K562 (cell line): ENCODE measurements around the gene CST7. TPM values are rescaled to one million over a fixed set of nuclear protein-coding genes. Genes with fewer than 3 reads are reported as not detected.

ENCODE experiments used
- ATAC-seq: fragments of 200-7000 bp; cut with Tn5 transposase; 3 replicates; pipeline ENCODE4 v1.9.1; 2020; ENCODE audit warnings: moderate library complexity
- BruUV-seq: library from RNA; stranded (reverse); fragments of 400-500 nt; replicated peaks from 2 replicates; lab custom pipeline; 2021; lab: Mats Ljungman, UMichigan
- CTCF ChIA-PET: fragments of 300-600 bp; formaldehyde crosslinking; extraction: SDS; loops from one replicate; lab custom pipeline; 2021; ENCODE audit warnings: low intra/inter-chr PET ratio; lab: Yijun Ruan, JAX
- POLR2A ChIA-PET: fragments of 300-600, 350-650 bp; sonication (Branson Sonifier 250); formaldehyde crosslinking; extraction: SDS; loops from one replicate; lab custom pipeline; 2021; ENCODE audit warnings: antibody characterized with exemption, inconsistent platforms; lab: Yijun Ruan, JAX
- DNase-seq, 4 experiments: peaks; one replicate each; pipeline versions ENCODE4 v3.0.0 to v3.0.0-alpha.2; 2011 to 2018; ENCODE audit warnings: low spot score in 3 of 4, mixed read lengths in 3 of 4; ENCODE audit errors: extremely low read depth in 1 of 4
- FAIRE-seq: peaks from 2 replicates; lab custom pipeline; 2011; peaks lifted over from hg19 to GRCh38; lab: Jason Lieb, UNC
- H2AFZ ChIP-seq: 2 replicates; pipeline ENCODE4 v1.6.0; 2011; ENCODE audit warnings: low read depth, low read length, control low read depth, inconsistent platforms
- H3K27ac ChIP-seq: fragments of 200-600 bp; 3 replicates; pipeline ENCODE4 v1.8.0; 2011; ENCODE audit warnings: low read depth, mild to moderate bottlenecking, control low read depth, inconsistent platforms, low read length, moderate library complexity, mixed read lengths; ENCODE audit errors: extremely low read depth
- H3K27me3 ChIP-seq, 2 experiments: fragments of 300-600 bp in 1 of 2; 2 replicates in 1 of 2; 3 replicates in 1 of 2; pipeline versions ENCODE4 v1.6.0 to v1.8.0; 2011; ENCODE audit warnings: inconsistent platforms in 2 of 2, low read length in 2 of 2, mild to moderate bottlenecking in 1 of 2, mixed read lengths in 1 of 2, moderate library complexity in 1 of 2; ENCODE audit not compliant: control insufficient read depth in 2 of 2, insufficient read depth in 2 of 2
- H3K36me3 ChIP-seq: fragments of 300-600 bp; 3 replicates; pipeline ENCODE4 v1.8.0; 2011; ENCODE audit warnings: mild to moderate bottlenecking, low read length, inconsistent platforms; ENCODE audit not compliant: control insufficient read depth, insufficient read depth
- H3K4me1 ChIP-seq, 2 experiments: fragments of 200-600 bp in 1 of 2; replicated peaks in 1 of 2; 2 replicates in 1 of 2; 3 replicates in 1 of 2; pipeline versions ENCODE4 v1.5.1 to v1.8.0; 2011; ENCODE audit warnings: inconsistent platforms in 2 of 2, low read length in 2 of 2, mild to moderate bottlenecking in 1 of 2, mixed read lengths in 1 of 2, moderate library complexity in 1 of 2; ENCODE audit not compliant: control insufficient read depth in 2 of 2, insufficient read depth in 2 of 2
- H3K4me2 ChIP-seq: 2 replicates; pipeline ENCODE4 v1.6.1; 2011; ENCODE audit warnings: low read length, control low read depth, inconsistent platforms, mixed read lengths; ENCODE audit not compliant: insufficient read depth
- H3K4me3 ChIP-seq: fragments of 200-600 bp; sonication (generic), shearing (Covaris generic); 2 replicates; pipeline ENCODE4 v1.5.1; 2016; ENCODE audit warnings: control low read depth, inconsistent platforms
- H3K79me2 ChIP-seq: fragments of 200-600 bp; 3 replicates; pipeline ENCODE4 v1.8.0; 2011; ENCODE audit warnings: low read length, inconsistent platforms; ENCODE audit not compliant: control insufficient read depth, insufficient read depth
- H3K9ac ChIP-seq, 2 experiments: 2 replicates each; pipeline versions ENCODE4 v1.6.0 to v1.6.1; 2011; ENCODE audit warnings: low read depth in 2 of 2, low read length in 2 of 2, control low read depth in 1 of 2, inconsistent platforms in 1 of 2, mild to moderate bottlenecking in 1 of 2, mixed read lengths in 1 of 2; ENCODE audit not compliant: insufficient read depth in 1 of 2
- H3K9me1 ChIP-seq: one replicate; pipeline ENCODE4 v1.6.0; 2011; ENCODE audit warnings: inconsistent platforms, mild to moderate bottlenecking, low read length, moderate library complexity; ENCODE audit not compliant: control insufficient read depth, insufficient read depth
- H3K9me3 ChIP-seq: replicated peaks from 2 replicates; pipeline ENCODE4 v1.5.1; 2011; ENCODE audit warnings: low read depth, low read length, inconsistent platforms; ENCODE audit not compliant: control insufficient read depth, insufficient read depth
- H4K20me1 ChIP-seq: replicated peaks from 2 replicates; pipeline ENCODE4 v1.6.1; 2011; ENCODE audit warnings: low read length, inconsistent platforms, mixed read lengths; ENCODE audit not compliant: control insufficient read depth, insufficient read depth
- ASH1L ChIP-seq: fragments of 450-650 bp; IDR thresholded peaks from 2 replicates; pipeline ENCODE4 v1.6.1; 2018; ENCODE audit warnings: borderline replicate concordance, mild to moderate bottlenecking, low read depth; ENCODE audit not compliant: partially characterized antibody
- DEAF1 ChIP-seq: fragments of 450-650 bp; formaldehyde crosslinking; IDR thresholded peaks from 2 replicates; pipeline ENCODE4 v1.4.0; 2020; ENCODE audit warnings: mild to moderate bottlenecking, moderate library complexity
- FUS ChIP-seq: fragments of 200-400 bp; formaldehyde crosslinking; optimal IDR thresholded peaks from 2 replicates; pipeline ENCODE3; 2017; ENCODE audit warnings: low read depth, low read length
- NCOA2 ChIP-seq, 2 experiments: fragments of 450-650 bp; IDR thresholded peaks; 2 replicates each; pipeline ENCODE4 v1.6.1; 2018; ENCODE audit warnings: mild to moderate bottlenecking in 2 of 2, moderate library complexity in 1 of 2; ENCODE audit not compliant: partially characterized antibody in 2 of 2
- POLR2G ChIP-seq: fragments of 200-400 bp; formaldehyde crosslinking; IDR thresholded peaks from 2 replicates; pipeline ENCODE4 v1.6.1; 2017; ENCODE audit warnings: low read depth, mild to moderate bottlenecking, antibody characterized with exemption, low read length, moderate library complexity
- POLR3G ChIP-seq: IDR thresholded peaks from 2 replicates; pipeline ENCODE4 v1.6.1; 2011; ENCODE audit not compliant: insufficient read length, insufficient replicate concordance; ENCODE audit errors: extremely low read depth
- RBM15 ChIP-seq: fragments of 200-400 bp; formaldehyde crosslinking; IDR thresholded peaks from 2 replicates; pipeline ENCODE4 v1.6.1; 2018; ENCODE audit warnings: mild to moderate bottlenecking, low read length, moderate library complexity; ENCODE audit not compliant: insufficient read depth
- RBM22 ChIP-seq: fragments of 200-400 bp; formaldehyde crosslinking; IDR thresholded peaks from 2 replicates; pipeline ENCODE4 v1.6.1; 2018; ENCODE audit warnings: low read length, low read depth; ENCODE audit not compliant: poor library complexity, severe bottlenecking
- SAFB ChIP-seq: fragments of 200-400 bp; formaldehyde crosslinking; IDR thresholded peaks from 2 replicates; pipeline ENCODE4 v1.6.1; 2017; ENCODE audit warnings: low read depth, low read length, borderline replicate concordance
- SMAD4 ChIP-seq: fragments of 250-450 bp; sonication (Bioruptor Pico); conservative IDR thresholded peaks from 2 replicates; pipeline ENCODE4 v1.8.0; 2021; ENCODE audit warnings: inconsistent platforms, mild to moderate bottlenecking, moderate library complexity
- SNRNP70 ChIP-seq: fragments of 200-400 bp; formaldehyde crosslinking; optimal IDR thresholded peaks from 2 replicates; pipeline ENCODE3; 2017; ENCODE audit warnings: low read depth, low read length
- TCF7L2 ChIP-seq: fragments of 150-350 bp; IDR thresholded peaks from 2 replicates; pipeline ENCODE4 v1.6.1; 2016; ENCODE audit warnings: low read depth, mild to moderate bottlenecking, low read length, moderate library complexity
- ZEB2 ChIP-seq: fragments of 450-650 bp; IDR thresholded peaks from 2 replicates; pipeline ENCODE4 v1.6.1; 2016
- ZNF217 ChIP-seq: sonication (generic); formaldehyde crosslinking; IDR thresholded peaks from 2 replicates; pipeline ENCODE4 v1.8.0; 2022; ENCODE audit warnings: mild to moderate bottlenecking, missing genetic modification reagents
- WGBS: fragments of 100-300 bp; shearing (Covaris generic); methylation state at CpG from one replicate; pipeline ENCODE4 v1.1.6; 2016; ENCODE audit warnings: low coverage, mixed read lengths; ENCODE audit not compliant: insufficient coverage; ENCODE audit errors: missing lambda C conversion rate; 5-methylcytosine and 5-hydroxymethylcytosine counted together
- in situ Hi-C: fragments of 300-500 bp; cut with MboI; formaldehyde crosslinking; loops from 4 replicates; pipeline ENCODE4 v1.15.0; 2018; ENCODE audit warnings: inconsistent platforms, mixed read lengths
- intact Hi-C: fragments of 100-400 bp; cut with micrococcal nuclease; formaldehyde crosslinking; loops from 2 replicates; pipeline ENCODE4 v1.14.2; 2022
- polyA plus RNA-seq, 8 experiments: library from polyadenylated mRNA; depleted of rRNA in 4 of 8; stranded (reverse) in 5 of 8; unstranded in 3 of 8; fragments of >200 nt; fragmentation: Nextera tagmentation in 2 of 8; fragmentation: Illumina TruSeq in 1 of 8; extraction: Ambion mirVana in 2 of 8; extraction: Trizol in 1 of 8; gene quantifications; 2 replicates each; pipeline versions ENCODE4 v1.2.1 to v1.2.3, GENCODE V29; 2011 to 2014; ENCODE audit warnings: inconsistent platforms in 1 of 8, missing spikeins in 1 of 8
- total RNA-seq, 7 experiments: library from RNA; depleted of rRNA in 6 of 7; stranded (reverse); fragments of >200 nt in 6 of 7; fragmentation: Illumina TruSeq in 2 of 7; extraction: Trizol in 2 of 7; gene quantifications; 2 replicates each; pipeline versions ENCODE4 v1.2.1 to v1.2.3, GENCODE V29; 2011 to 2021; ENCODE audit warnings: low replicate concordance in 1 of 7
- TF ChIP-seq, protein P1 (sequence below), 2 experiments: fragments of 450-650 bp; conservative IDR thresholded peaks; 2 replicates each; pipeline ENCODE4 v1.6.1; 2017; ENCODE audit warnings: mild to moderate bottlenecking in 2 of 2, moderate library complexity in 2 of 2
- TF ChIP-seq, protein P2 (sequence below): fragments of 250-450 bp; sonication (Bioruptor Pico); IDR thresholded peaks from 2 replicates; pipeline ENCODE4 v1.6.1; 2021; ENCODE audit warnings: mild to moderate bottlenecking

CST7 gene
- total and polyA plus RNA-seq, 9 of the 15 experiments (the other 6 are each of a cell fraction or from before 2014, with no cell fraction given), result not detected

- Histone ChIP-seq H3K27ac (no peak overlapping the region), H3K4me1 (no peaks in the 10 kb centered on the region), H3K36me3 (peaks cover 18% of the 10 kb centered on the region; the same call in 2 of the 3 replicates), H3K9me1 (no peaks in the 10 kb centered on the region), H3K27me3 (no peaks in the 10 kb centered on the region), H3K9me3 (no peaks in the 10 kb centered on the region), H4K20me1 (no peaks in the 10 kb centered on the region), H2AFZ (no peak overlapping the region), H3K79me2 (no peaks in the 10 kb centered on the region), H3K4me2 (no peak overlapping the region), H3K4me3 (no peak overlapping the region), H3K9ac (no peak overlapping the region)
- 83% methylated on average over 1 of the region's 2 CpGs for WGBS
- CTCF ChIA-PET, result no interaction called here
- BruUV-seq, result no TSS peak
- DNase-seq, result no peak
- in situ Hi-C loops, result no loop called here
- no peak for ATAC-seq
- POLR2A ChIA-PET, result interaction anchor here (0.6 kb wide), 1 partner anchor 484 kb away, joined by 4 read pairs; no protein-coding TSS in a partner anchor
- TF ChIP-seq SMAD4 (CRISPR knock-in tag) (no peak), ASH1L (no peak), SNRNP70 (no peak), NCOA2 (IDR thresholded peaks at IDR 0.05; ENCODE audit: partially characterized antibody in 2 of 2) (no peak), SAFB (no peak), ZEB2 (no peak), TCF7L2 (no peak), POLR3G (no peak), RBM15 (no peak), DEAF1 (CRISPR knock-in tag) (no peak), POLR2G (no peak), FUS (no peak), RBM22 (no peak), ZNF217 (CRISPR knock-in tag) (no peak)
- TF ChIP-seq, protein P1, sequence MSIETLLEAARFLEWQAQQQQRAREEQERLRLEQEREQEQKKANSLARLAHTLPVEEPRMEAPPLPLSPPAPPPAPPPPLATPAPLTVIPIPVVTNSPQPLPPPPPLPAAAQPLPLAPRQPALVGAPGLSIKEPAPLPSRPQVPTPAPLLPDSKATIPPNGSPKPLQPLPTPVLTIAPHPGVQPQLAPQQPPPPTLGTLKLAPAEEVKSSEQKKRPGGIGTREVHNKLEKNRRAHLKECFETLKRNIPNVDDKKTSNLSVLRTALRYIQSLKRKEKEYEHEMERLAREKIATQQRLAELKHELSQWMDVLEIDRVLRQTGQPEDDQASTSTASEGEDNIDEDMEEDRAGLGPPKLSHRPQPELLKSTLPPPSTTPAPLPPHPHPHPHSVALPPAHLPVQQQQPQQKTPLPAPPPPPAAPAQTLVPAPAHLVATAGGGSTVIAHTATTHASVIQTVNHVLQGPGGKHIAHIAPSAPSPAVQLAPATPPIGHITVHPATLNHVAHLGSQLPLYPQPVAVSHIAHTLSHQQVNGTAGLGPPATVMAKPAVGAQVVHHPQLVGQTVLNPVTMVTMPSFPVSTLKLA (conservative IDR thresholded peaks at IDR 0.05), result no peak
- TF ChIP-seq, protein P2, sequence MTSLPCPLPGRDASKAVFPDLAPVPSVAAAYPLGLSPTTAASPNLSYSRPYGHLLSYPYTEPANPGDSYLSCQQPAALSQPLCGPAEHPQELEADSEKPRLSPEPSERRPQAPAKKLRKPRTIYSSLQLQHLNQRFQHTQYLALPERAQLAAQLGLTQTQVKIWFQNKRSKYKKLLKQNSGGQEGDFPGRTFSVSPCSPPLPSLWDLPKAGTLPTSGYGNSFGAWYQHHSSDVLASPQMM (CRISPR knock-in tag), result no peak
- TF ChIP-seq, all 486 proteins: peak for 0
- intact Hi-C loops, result no loop called here
- FAIRE-seq, result no peak
These were observed 13.1 kb downstream of the CST7 start for GRCh38 chr20:24962182-24962492.
